NOMO-1 treated with DMSO at 0.1 percent for 48 hours (cell line): Measurements from ENCODE around the gene SSBP4.

Experiments used
- DNase-seq: peaks from one replicate; lab custom pipeline; 2025; ENCODE audit not compliant: unreplicated experiment; lab: John Stamatoyannopoulos, UW

SSBP4 gene

GRCh38 chr19:18464646-18465045 is 45.4 kb downstream of the SSBP4 start:
- DNase-seq: no peak

- no peak for DNase-seq
These were observed 46.2 kb downstream of the SSBP4 start for GRCh38 chr19:18465214-18465963.

- DNase-seq: no peak
These were observed 46.8 kb downstream of the SSBP4 start for GRCh38 chr19:18465964-18466339.

GRCh38 chr19:18466354-18466753 is 47.2 kb downstream of the SSBP4 start:
- DNase-seq: no peak

GRCh38 chr19:18467978-18468377 is 48.8 kb downstream of the SSBP4 start:
- no peak for DNase-seq

GRCh38 chr19:18468517-18468916 is 49.3 kb downstream of the SSBP4 start:
- DNase-seq: no peak

- peak; percentile 38 for DNase-seq
These were observed 50.1 kb downstream of the SSBP4 start for GRCh38 chr19:18469069-18469846.

- DNase-seq: no peak
These were observed 51.6 kb downstream of the SSBP4 start for GRCh38 chr19:18470787-18471186.

- no peak for DNase-seq
These were observed 54.0 kb downstream of the SSBP4 start for GRCh38 chr19:18473003-18473705.

- DNase-seq: no peak
These were observed 54.5 kb downstream of the SSBP4 start for GRCh38 chr19:18473706-18474087.

GRCh38 chr19:18474366-18474887 is 55.2 kb downstream of the SSBP4 start:
- DNase-seq: no peak

- DNase-seq: no peak
These were observed 55.8 kb downstream of the SSBP4 start for GRCh38 chr19:18475004-18475453.

- DNase-seq: no peak
These were observed 56.6 kb downstream of the SSBP4 start for GRCh38 chr19:18475762-18476331.

GRCh38 chr19:18476507-18477041 is 57.4 kb downstream of the SSBP4 start:
- DNase-seq: no peak

- no peak for DNase-seq
These were observed 58.0 kb downstream of the SSBP4 start for GRCh38 chr19:18477042-18477779.

- DNase-seq: no peak
These were observed 58.8 kb downstream of the SSBP4 start for GRCh38 chr19:18477974-18478373.

GRCh38 chr19:18478545-18479311 is 59.5 kb downstream of the SSBP4 start:
- DNase-seq: peak; percentile 95

- no peak for DNase-seq
These were observed 61.0 kb downstream of the SSBP4 start for GRCh38 chr19:18480006-18480691.
